Amniotic stem cell (primary cell): Measurements from ENCODE around the gene UBE2G1.
A peak's percentile ranks its signal among the peaks of the same experiment; 100 is the strongest.
"Not testable (repeated sequence)": the region's sequence is repeated elsewhere in the genome, so short reads cannot be mapped to it uniquely, and the experiment has no call there.

ENCODE experiments used
- DNase-seq: peaks from one replicate; lab custom pipeline; 2025; lab: John Stamatoyannopoulos, UW

UBE2G1 gene

DNA sequence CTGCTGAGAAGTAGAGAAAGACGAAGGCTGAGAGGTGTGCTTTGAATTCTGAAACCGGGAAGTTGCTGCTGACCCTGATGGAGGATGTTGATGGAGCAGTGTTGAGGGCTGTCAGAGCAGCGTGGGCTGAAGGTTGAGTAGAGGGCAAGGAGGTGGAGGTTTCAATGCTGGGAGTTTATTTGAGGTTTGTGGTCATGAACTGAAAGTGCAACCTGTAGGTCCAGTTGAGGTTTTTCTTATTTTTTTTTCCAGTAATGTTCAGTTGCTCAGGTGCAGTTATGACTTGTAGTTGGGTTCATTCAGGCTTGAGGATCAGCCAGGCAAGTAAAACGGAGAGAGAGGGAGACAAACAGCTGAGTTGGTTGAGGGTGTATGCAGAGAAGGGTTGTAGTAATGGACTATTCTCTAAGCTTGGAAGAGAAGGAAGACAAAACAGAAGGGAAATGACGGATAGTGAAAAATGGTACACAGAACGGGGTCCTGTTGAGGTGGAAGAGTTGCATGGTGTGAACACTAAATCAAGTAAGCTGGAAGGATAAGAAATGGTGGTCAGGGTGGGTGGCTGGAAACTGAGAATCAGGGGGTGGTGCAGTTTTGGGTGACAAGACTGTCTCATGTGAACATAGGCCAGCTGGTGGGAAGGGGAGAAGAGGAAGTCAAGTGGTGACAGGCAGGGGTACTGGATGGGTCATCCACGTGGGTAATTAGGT, 8.7 kb upstream of the UBE2G1 start:
- no peak for DNase-seq

- no peak for DNase-seq
Observed at GRCh38 chr17:4369557-4370230, 3.2 kb upstream of the UBE2G1 start.

GRCh38 chr17:4368341-4368740, 1.9 kb upstream of the UBE2G1 start:
- no peak for DNase-seq

- not testable (repeated sequence) for DNase-seq
Observed at GRCh38 chr17:4367177-4367576, 702 bp upstream of the UBE2G1 start.

GRCh38 chr17:4365628-4366326, 698 bp downstream of the UBE2G1 start:
- DNase-seq: no peak

GRCh38 chr17:4365103-4365627, 1.3 kb downstream of the UBE2G1 start:
- DNase-seq: peak; percentile 31

DNA sequence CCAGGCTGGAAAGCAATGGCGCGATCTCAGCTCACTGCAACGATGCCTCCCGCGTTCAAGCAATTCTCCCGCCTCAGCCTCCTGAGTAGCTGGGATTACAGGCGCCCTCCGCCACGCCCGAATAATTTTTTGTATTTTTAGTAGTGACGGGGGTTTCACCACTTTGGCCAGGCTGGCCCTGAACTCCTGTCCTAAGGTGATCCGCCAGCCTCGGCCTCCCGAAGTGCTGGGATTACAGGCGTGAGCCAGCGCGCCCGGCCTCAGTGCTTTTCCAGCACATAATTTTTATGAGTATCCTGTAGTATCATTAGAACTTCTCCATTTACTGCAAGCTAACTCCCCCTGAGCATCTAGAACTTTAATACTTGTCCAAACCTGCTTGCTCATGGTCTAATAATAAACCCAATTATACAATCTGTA, 1.8 kb downstream of the UBE2G1 start:
- DNase-seq: no peak

GRCh38 chr17:4362141-4362540, 4.3 kb downstream of the UBE2G1 start:
- no peak for DNase-seq

DNA sequence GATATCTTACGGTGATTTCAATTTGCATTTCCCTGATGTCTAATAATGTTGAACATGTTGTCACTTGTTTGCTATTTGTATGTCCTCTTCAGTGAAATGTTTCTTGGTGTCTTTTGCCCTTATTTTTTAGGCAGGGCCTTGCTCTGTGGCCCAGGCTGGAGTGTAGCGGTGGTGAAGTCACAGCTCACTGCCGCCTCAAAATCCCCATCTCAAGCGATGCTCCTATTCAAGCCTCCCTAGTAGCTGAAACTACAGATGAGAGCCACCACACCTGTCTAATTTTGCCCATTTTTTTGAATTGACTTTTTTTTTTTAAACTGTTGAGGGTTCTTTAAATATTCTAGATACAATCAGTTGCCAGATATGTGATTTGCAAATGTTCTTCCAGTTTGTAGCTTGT, 8.3 kb downstream of the UBE2G1 start:
- DNase-seq: no peak

DNA sequence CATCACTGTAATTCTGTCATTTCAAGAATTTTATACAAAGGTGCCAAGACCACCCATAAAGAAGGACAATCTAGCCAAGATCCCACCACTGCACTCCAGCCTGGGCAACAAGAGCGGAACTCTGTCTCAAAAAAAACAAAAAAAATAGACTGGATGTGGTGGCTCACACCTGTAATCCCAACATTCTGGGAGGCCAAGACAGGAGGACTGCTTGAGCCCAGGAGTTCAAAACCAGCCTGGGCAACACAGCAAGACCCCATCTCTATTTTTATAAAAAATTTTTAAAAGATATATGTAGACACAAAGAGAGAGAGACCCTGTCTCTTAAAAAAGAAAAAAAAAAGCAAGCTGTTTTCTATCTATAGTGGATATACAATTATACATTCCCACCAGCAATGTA, 8.8 kb downstream of the UBE2G1 start:
- no peak for DNase-seq

GRCh38 chr17:4357030-4357628, 9.3 kb downstream of the UBE2G1 start:
- DNase-seq: no peak

DNA sequence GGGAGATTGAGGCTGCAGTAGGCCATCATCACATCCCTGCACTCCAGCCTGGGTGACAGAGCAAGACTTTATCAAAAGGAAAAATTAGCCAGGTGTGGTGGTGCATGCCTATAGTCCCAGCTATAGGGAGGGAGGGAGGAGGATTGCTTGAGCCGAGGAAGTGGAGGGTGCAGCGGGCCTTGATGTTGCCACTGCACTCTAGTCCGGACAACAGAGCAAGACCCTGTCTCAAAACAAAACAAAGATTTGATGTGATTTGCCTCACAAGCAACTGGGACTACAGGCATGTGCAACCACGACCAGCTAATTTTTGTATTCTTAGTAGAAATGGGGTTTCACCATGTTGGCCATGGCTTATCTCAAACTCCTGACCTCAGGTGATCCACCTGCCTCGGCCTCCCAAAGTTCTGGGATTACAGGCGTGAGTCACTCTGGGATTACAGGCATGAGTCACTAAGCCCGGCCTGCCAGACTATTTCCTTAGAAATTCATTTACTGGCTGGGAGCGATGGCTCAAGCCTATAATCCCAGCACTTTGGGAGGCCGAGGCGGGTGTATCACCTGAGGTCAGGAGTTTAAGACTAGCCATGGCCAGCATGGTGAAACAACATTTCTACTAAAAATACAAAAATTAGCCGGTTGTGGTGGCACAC, 11.5 kb downstream of the UBE2G1 start:
- no peak for DNase-seq

GRCh38 chr17:4354206-4354605, 12.3 kb downstream of the UBE2G1 start:
- DNase-seq: no peak

GRCh38 chr17:4350214-4350613, 16.3 kb downstream of the UBE2G1 start:
- DNase-seq: not testable (repeated sequence)

DNA sequence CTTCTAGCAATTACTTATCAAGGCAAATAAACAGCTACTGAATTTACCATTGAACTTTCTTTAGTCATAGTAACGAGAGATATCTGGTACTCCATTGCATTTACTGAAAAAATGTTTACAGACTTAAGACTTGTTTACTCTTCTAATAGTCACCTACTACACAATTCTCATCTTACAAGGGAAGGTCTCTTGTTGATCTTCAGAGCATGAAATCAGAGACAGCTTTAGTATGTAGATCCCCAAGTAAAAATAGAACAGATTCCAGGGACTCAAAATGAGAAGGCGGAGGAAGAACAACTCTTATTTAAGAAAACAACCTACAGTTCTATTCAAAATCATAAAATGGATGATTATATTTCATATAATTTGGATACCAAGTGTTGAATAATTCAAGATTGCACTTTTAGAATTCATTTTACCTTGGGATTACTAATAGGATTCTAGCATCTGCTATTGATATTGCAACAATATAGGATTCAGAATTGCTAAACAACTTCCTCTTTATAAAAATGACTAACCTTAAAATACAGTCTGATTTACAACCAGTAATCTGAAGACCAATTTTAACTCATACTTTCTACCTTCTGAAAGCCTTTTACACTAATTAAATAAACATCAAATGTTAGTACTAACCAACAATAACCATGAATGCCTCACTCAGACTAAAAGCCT, 20.8 kb downstream of the UBE2G1 start:
- DNase-seq: no peak

GRCh38 chr17:4344926-4345325, 21.5 kb downstream of the UBE2G1 start:
- no peak for DNase-seq

- DNase-seq: no peak
Observed at GRCh38 chr17:4342535-4342934, 23.9 kb downstream of the UBE2G1 start.

DNA sequence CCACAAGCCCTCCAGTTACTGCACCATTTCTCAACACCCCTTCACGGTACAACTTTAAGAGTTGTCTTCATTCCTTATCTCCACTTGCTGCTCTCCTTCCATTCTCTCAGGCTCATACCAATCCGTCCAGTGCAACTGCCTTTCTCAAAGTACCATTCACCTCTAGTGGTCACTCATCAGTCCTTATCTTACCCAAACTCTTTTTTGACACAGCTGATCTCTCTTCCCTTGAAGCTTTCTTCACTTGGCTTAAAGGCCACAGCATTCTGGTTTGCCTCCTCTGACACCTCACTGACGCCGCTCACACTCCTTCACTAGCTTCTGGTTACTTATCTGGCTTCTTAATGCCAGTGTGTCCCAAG, 24.9 kb downstream of the UBE2G1 start:
- no peak for DNase-seq

GRCh38 chr17:4340914-4341615, 25.4 kb downstream of the UBE2G1 start:
- DNase-seq: no peak

DNA sequence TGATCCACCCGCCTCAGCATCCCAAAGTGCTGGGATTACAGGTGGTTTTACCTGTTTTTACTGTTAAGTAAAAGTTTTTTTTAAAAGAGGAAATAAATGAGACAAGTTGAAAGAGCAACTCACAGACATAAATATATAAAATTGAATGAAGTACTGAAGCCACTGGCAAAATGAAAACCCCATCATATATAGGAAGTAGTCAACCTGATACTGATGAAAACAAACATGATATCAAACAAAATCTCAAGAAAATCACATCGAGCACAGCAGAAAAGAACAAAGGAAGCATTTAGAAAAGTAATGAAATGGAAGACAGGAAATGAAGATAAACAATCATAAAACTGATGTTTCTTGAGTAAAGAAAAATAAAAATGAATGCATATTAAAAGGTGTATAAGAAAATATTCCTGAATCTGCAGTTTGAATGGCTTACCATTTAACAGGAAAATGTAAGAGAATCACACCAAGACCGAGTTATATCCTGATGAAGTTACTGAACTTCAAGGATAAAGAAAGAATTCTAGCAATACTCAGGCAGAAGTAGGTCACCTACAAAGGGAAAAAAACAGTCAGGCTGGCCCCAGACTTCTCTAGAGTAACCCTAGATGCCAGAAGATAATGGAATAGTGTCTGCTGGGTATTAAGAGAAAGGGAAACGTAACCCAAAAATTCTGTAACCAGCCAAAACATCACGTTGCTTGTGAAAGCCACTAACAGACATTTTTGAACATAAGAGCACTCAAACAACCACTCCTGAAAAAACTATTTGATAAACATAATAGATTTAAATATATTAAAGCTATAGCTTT, 31.5 kb downstream of the UBE2G1 start:
- DNase-seq: no peak
